Ovary (tissue), 3 donors: ENCODE measurements around the gene PLPPR4.

Experiments used
- POLR2A ChIP-seq: fragments of 450-650 bp; IDR thresholded peaks from one replicate; pipeline ENCODE4 v1.6.1; 2017; ENCODE audit warnings: antibody characterized with exemption, mild to moderate bottlenecking, moderate library complexity
- TF ChIP-seq, protein P1 (sequence below), 3 donors: fragments of 450-650 bp in 2 of 3; fragments of 200-600 bp in 1 of 3; IDR thresholded peaks; one replicate each; pipeline versions ENCODE4 v1.5.1 to v1.8.0; 2016 to 2022; ENCODE audit warnings: antibody characterized with exemption in 3 of 3, mild to moderate bottlenecking in 1 of 3
- donor health status: DM: no; HTN: no; CAD: no.

DNA sequence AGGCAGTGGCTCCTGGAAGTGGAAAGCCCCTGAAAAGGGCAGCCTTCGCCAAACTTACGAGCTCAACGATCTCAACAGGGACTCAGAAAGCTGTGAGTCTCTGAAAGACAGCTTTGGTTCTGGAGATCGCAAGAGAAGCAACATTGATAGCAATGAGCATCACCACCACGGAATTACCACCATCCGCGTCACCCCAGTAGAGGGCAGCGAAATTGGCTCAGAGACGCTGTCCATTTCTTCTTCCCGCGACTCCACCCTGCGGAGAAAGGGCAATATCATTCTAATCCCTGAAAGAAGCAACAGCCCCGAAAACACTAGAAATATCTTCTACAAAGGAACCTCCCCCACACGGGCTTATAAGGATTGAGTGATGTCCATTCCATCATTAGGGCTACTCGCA is 42.4 kb downstream of the PLPPR4 start:
- TF ChIP-seq, protein P1, sequence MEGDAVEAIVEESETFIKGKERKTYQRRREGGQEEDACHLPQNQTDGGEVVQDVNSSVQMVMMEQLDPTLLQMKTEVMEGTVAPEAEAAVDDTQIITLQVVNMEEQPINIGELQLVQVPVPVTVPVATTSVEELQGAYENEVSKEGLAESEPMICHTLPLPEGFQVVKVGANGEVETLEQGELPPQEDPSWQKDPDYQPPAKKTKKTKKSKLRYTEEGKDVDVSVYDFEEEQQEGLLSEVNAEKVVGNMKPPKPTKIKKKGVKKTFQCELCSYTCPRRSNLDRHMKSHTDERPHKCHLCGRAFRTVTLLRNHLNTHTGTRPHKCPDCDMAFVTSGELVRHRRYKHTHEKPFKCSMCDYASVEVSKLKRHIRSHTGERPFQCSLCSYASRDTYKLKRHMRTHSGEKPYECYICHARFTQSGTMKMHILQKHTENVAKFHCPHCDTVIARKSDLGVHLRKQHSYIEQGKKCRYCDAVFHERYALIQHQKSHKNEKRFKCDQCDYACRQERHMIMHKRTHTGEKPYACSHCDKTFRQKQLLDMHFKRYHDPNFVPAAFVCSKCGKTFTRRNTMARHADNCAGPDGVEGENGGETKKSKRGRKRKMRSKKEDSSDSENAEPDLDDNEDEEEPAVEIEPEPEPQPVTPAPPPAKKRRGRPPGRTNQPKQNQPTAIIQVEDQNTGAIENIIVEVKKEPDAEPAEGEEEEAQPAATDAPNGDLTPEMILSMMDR (IDR thresholded peaks at IDR 0.05): no peak
- TF ChIP-seq POLR2A: no peak
